Activated CD4-positive, alpha-beta memory T cell treated with anti-CD3 and anti-CD28 coated beads, Interleukin-2, amount 10 ng/mL, durations not matched to agents 7 days and 5 days (primary cell): Measurements from ENCODE around the gene SKAP1. TPM values are rescaled to one million over a fixed set of nuclear protein-coding genes. Genes with fewer than 3 reads are reported as not detected.
A peak's percentile ranks its signal among the peaks of the same experiment; 100 is the strongest.
"Not testable (repeated sequence)": the region's sequence is repeated elsewhere in the genome, so short reads cannot be mapped to it uniquely, and the experiment has no call there.

Experiments used
- CTCF ChIA-PET: fragments of 350-600 bp; sonication (Branson Sonifier 250); formaldehyde crosslinking; loops from one replicate; lab custom pipeline; 2021; ENCODE audit warnings: antibody characterized with exemption, inconsistent platforms; lab: Charles Lee
- POLR2A ChIA-PET: fragments of 350-600 bp; sonication (Branson Sonifier 250); formaldehyde crosslinking; loops from one replicate; lab custom pipeline; 2021; ENCODE audit warnings: antibody characterized with exemption; lab: Charles Lee
- DNase-seq: peaks from one replicate; pipeline ENCODE4 v3.0.0-alpha.2; 2020
- H3K27ac Mint-ChIP-seq: one replicate; pipeline ENCODE4 v1.8.0; 2021; ENCODE audit warnings: mild to moderate bottlenecking, mixed read lengths
- H3K27me3 Mint-ChIP-seq: one replicate; pipeline ENCODE4 v1.8.0; 2021; ENCODE audit warnings: mixed read lengths
- H3K36me3 Mint-ChIP-seq: one replicate; pipeline ENCODE4 v1.8.0; 2021; ENCODE audit warnings: low read depth, mixed read lengths
- H3K4me1 Mint-ChIP-seq: one replicate; pipeline ENCODE4 v1.8.0; 2021; ENCODE audit warnings: mixed read lengths
- H3K4me3 Mint-ChIP-seq: one replicate; pipeline ENCODE4 v1.8.0; 2021; ENCODE audit warnings: mild to moderate bottlenecking, mixed read lengths
- H3K9me3 Mint-ChIP-seq: one replicate; pipeline ENCODE4 v1.8.0; 2021; ENCODE audit warnings: mixed read lengths
- total RNA-seq, 2 experiments: library from RNA; stranded (reverse); gene quantifications; one replicate each; pipeline ENCODE4 v1.2.3, GENCODE V29; 2021

The SKAP1 gene
- total RNA-seq, 2 experiments from 2014 or later, result 132 to 133 TPM

DNA sequence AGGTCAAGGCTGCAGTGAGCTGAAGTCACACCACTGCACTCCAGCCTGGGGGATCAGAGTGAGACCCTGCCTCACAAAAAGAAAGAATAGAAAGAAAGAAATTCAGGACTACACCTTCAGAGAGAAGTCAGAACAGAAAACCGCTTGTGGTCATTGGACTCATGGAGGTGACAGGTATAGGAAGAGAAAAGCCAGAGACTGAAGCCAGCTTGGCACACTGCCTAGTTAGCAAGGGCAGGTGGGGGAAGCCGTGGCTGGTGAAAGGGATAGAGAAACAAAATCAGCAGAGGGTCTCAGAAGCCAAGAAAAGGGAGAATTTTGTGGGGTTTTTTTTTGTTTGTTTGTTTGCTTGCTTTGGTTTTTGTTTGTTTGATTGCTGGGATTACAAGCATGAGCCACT, 32.9 kb upstream of the SKAP1 start:
- Mint-ChIP-seq H3K4me3 (no peak overlapping the region), H3K27me3 (peaks cover 6% of the 10 kb centered on the region), H3K36me3 (no peaks in the 10 kb centered on the region), H3K27ac (no peak overlapping the region), H3K9me3 (no peaks in the 10 kb centered on the region), H3K4me1 (peaks cover 26% of the 10 kb centered on the region)
- no peak for DNase-seq
- POLR2A ChIA-PET, result interaction anchor here (0.6 kb wide), 1 partner anchor 74 kb away, joined by 4 read pairs; no protein-coding TSS in a partner anchor
- CTCF ChIA-PET, result no interaction called here

DNA sequence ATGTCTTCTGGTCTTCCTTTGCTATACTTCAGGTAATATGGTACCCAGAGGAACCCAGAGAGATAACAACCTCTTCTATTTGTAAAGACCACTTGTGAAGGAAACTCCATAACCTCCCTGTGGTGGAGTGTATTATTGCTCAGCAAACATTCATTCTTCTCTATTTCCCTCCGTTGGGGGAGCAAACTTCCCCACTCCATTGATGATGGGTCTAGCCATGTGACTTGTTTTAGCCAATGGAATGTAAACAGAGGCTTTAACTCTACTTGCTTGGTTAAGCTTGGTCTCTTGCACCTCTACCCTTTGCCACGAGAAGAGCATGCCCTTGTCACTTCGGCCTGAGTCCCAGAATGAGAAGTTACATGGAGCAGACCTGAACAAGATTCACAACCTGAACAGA, 30.0 kb upstream of the SKAP1 start:
- no peak overlapping the region for H3K27ac Mint-ChIP-seq
- DNase-seq, result no peak
- ChIA-PET POLR2A (interaction anchor here (1.1 to 1.4 kb wide), 2 partner anchors 15 to 20 kb away, joined by 3 to 5 read pairs; no protein-coding TSS in a partner anchor), CTCF (interaction anchor here (1.2 to 1.7 kb wide), 3 partner anchors 31 to 51 kb away, joined by 3 to 4 read pairs (median 4); no protein-coding TSS in a partner anchor)
- peaks cover 1% of the 10 kb centered on the region for H3K36me3 Mint-ChIP-seq
- peaks cover 6% of the 10 kb centered on the region for H3K27me3 Mint-ChIP-seq
- peaks cover 53% of the 10 kb centered on the region for H3K4me1 Mint-ChIP-seq
- no peaks in the 10 kb centered on the region for H3K9me3 Mint-ChIP-seq
- H3K4me3 Mint-ChIP-seq, result no peak overlapping the region

DNA sequence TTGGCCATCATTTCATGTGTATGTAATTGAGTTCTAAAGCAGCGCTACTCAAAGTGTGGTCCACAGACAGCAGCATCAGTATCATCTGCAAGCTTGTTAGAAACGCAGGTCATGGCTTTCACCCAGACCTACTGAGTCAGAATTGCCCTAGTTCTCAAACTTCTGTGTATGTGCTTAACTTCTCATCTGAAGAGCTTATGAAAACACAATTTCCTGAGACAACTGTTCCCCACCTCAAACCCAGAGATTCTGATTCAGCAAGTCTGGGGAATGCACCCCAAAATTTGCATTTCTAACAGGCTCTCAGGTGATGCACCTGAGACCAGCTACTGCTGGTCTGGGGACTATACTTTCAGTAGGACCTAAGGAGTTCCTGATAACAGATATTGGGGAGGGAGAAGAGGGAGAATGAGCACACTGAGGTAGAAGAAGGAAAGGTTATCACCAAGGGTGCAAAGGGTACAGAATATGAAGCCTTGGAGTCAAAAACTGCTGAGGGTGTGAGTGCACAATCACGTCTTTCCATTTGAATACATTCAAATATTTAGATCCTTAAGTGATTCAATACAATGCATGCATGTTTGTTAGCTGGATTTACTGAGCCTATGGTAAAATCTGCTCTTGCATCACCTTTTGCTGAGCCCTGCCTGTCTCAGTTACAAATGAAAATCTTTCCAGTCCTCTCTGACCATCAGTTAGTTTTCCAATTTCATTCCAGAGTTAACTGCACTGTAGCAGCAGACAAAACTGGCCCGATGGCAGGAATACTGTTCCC, 29.2 kb upstream of the SKAP1 start:
- Mint-ChIP-seq H3K9me3 (no peaks in the 10 kb centered on the region), H3K27ac (peak overlapping the region; percentile 22), H3K4me1 (peaks cover 60% of the 10 kb centered on the region), H3K36me3 (peaks cover 7% of the 10 kb centered on the region), H3K4me3 (no peak overlapping the region), H3K27me3 (peaks cover 4% of the 10 kb centered on the region)
- DNase-seq, result peak; percentile 33
- ChIA-PET CTCF (interaction anchor here (0.5 to 1.4 kb wide), 10 partner anchors 18 to 134 kb away, joined by 3 to 4 read pairs (median 4); partner anchors contain the start of gene HOXB5), POLR2A (interaction anchor here (0.9 to 1.4 kb wide), 5 partner anchors 15 to 69 kb away, joined by 3 to 6 read pairs (median 4); no protein-coding TSS in a partner anchor)

DNA sequence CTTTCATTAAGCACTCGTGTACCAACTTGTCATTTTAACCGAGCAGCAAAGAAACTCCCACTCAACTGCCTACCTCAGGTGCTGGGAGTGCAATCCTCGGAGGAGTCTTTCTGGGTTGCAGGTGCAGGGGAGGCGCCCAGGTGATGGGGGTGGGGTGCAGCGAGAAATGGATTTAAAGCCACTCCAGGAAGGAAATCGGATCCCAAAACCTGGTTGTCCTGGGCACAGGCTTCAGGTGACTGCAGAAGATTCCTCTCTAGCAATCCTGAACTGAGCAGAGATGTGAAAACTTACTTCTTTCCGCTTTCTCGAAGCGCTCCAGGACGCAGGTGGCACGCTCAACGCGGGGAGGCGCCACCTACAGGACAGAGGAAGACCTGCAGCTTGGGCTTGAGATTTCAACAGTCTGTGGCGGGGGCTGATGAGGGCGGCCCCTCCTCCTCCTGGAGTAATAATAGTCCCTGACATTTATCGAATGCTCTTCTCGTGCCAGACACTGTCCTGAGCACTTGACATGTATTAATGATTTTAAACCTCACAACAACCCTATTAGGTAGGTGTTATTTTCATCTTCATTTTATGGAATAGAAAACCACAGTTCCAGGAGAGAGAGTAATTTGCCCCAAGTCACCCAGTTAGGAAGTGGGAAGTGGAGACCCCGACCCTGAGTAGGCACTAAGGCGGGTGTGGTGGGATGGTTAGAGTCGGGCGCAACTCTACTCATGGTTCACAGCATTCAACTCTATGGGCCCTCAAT, 27.2 kb upstream of the SKAP1 start:
- ChIA-PET POLR2A (interaction anchor here (0.9 to 7.6 kb wide), 11 partner anchors 16 to 130 kb away, joined by 3 to 138 read pairs (median 4); partner anchors contain the start of gene SKAP1), CTCF (interaction anchor here (0.6 to 2.3 kb wide), 25 partner anchors 8 to 136 kb away, joined by 3 to 10 read pairs (median 4); partner anchors contain the start of gene HOXB5)
- peaks cover 2% of the 10 kb centered on the region for H3K27me3 Mint-ChIP-seq
- peak; percentile 82 for DNase-seq
- H3K4me1 Mint-ChIP-seq, result peaks cover 74% of the 10 kb centered on the region
- peaks cover 12% of the 10 kb centered on the region for H3K36me3 Mint-ChIP-seq
- H3K9me3 Mint-ChIP-seq, result no peaks in the 10 kb centered on the region
- peak overlapping the region; percentile 24 for H3K27ac Mint-ChIP-seq
- H3K4me3 Mint-ChIP-seq, result peak overlapping the region; percentile 43

DNA sequence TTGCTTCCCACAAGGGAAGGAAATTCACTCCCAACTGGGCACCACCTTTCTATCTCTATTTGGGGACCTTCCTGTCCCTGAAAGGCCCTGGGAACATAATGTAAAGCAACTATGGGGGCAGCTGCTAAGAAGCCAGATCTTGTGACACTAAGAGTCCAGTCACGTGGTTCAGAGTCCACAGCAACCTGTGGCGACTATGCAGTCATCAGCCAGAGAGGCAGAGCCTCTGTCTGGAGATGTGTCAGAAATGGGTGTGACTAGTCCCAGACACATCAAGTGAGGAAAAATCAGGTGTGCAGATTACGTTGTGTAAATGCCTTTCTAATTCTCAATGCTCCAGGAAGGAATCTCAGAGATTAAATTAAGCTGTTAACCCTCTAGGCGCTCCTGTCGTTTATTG, 26.6 kb upstream of the SKAP1 start:
- peak; percentile 53 for DNase-seq
- ChIA-PET CTCF (interaction anchor here (1.0 to 2.3 kb wide), 21 partner anchors 8 to 137 kb away, joined by 3 to 10 read pairs (median 4); partner anchors contain the start of gene HOXB5), POLR2A (interaction anchor here (0.8 to 7.6 kb wide), 11 partner anchors 15 to 131 kb away, joined by 3 to 138 read pairs (median 4); partner anchors contain the start of gene SKAP1)
- no peaks in the 10 kb centered on the region for H3K9me3 Mint-ChIP-seq
- H3K27ac Mint-ChIP-seq, result peak overlapping the region; percentile 9
- no peaks in the 10 kb centered on the region for H3K27me3 Mint-ChIP-seq
- peak overlapping the region; percentile 43 for H3K4me3 Mint-ChIP-seq
- H3K4me1 Mint-ChIP-seq, result peaks cover 81% of the 10 kb centered on the region
- H3K36me3 Mint-ChIP-seq, result peaks cover 13% of the 10 kb centered on the region

DNA sequence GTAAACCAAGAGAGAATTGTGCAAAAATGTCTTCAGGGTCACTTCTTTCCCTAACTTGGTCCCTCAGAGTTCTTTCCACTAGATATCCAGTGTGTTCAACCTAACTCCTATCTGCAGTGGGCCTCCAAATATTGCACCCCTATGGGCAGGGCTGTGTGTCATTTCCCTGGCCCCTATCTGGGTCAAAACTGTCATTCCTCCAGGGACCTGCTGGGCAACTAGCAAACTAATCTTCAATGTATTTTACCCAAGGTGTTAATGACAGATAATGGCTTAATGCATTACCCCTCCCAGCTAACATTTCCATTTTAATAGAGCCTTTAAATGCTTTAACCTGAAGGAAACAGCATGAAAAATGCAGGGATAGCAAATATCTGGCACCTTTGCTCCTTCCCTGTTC, 25.8 kb upstream of the SKAP1 start:
- no peak for DNase-seq
- Mint-ChIP-seq H3K9me3 (no peaks in the 10 kb centered on the region), H3K4me3 (no peak overlapping the region), H3K36me3 (peaks cover 14% of the 10 kb centered on the region), H3K27me3 (no peaks in the 10 kb centered on the region), H3K4me1 (peaks cover 84% of the 10 kb centered on the region), H3K27ac (no peak overlapping the region)
- ChIA-PET CTCF (interaction anchor here (1.9 to 2.3 kb wide), 3 partner anchors 14 to 104 kb away, joined by 4 to 10 read pairs (median 8); no protein-coding TSS in a partner anchor), POLR2A (interaction anchor here (1.1 to 7.6 kb wide), 6 partner anchors 14 to 514 kb away, joined by 3 to 138 read pairs (median 14); partner anchors contain the start of gene PNPO)

DNA sequence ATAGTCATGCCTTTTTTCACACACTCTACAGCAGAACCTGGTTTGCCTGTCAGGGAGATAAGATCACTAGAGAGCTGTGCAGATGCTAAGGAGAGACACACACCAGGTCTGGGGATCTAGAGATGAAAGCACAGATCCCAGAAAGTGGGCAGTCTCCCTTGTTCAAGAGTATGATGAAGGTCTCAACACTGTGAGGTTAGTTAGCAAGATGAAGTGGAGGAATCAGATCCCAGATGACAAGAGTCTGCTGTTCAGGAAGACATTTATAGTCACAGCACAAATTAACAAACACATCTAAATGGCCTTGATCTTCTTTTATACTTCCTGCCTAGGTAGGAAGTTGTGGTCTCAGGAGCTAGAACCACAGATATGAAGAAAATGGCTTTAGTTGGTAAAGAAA, 23.4 kb upstream of the SKAP1 start:
- Mint-ChIP-seq H3K9me3 (no peaks in the 10 kb centered on the region), H3K27ac (peak overlapping the region; percentile 92), H3K27me3 (no peaks in the 10 kb centered on the region), H3K36me3 (peaks cover 19% of the 10 kb centered on the region), H3K4me3 (peak overlapping the region; percentile 37), H3K4me1 (peaks cover 71% of the 10 kb centered on the region)
- CTCF ChIA-PET, result interaction anchor here (0.6 to 3.3 kb wide), 16 partner anchors 9 to 496 kb away, joined by 3 to 18 read pairs (median 4); partner anchors contain the start of genes CDK5RAP3, HOXB5 and PRR15L
- peak; percentile 39 for DNase-seq
- POLR2A ChIA-PET, result interaction anchor here (0.8 to 7.6 kb wide), 16 partner anchors 8 to 558 kb away, joined by 3 to 138 read pairs (median 6); partner anchors contain the start of gene SP2

DNA sequence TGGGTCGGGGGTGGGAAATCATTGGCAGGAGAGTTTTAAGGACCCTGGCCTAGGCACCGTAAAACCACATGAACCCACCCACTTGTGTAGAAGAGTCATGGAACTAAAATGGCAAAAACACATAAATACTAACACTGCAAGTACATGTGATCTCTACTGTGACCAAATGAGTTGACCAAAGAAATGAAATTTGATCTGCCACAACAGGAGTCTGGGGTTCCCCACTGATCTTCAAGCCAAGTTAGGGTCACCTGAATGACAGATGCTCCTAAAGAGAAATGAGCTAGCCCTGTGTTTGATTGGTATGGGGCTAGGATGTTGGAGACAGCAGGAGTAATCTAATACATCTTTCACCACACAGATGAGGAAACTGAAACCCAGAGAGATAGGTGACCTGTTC, 21.5 kb upstream of the SKAP1 start:
- ChIA-PET CTCF (interaction anchor here (0.6 to 3.3 kb wide), 4 partner anchors 11 to 153 kb away, joined by 4 to 18 read pairs (median 10); partner anchors contain the start of gene HOXB6), POLR2A (interaction anchor here (3.8 to 7.6 kb wide), 3 partner anchors 10 to 23 kb away, joined by 18 to 138 read pairs (median 34); no protein-coding TSS in a partner anchor)
- Mint-ChIP-seq H3K4me3 (no peak overlapping the region), H3K9me3 (no peaks in the 10 kb centered on the region), H3K27ac (no peak overlapping the region), H3K27me3 (no peaks in the 10 kb centered on the region), H3K4me1 (peaks cover 55% of the 10 kb centered on the region), H3K36me3 (peaks cover 19% of the 10 kb centered on the region)
- no peak for DNase-seq

DNA sequence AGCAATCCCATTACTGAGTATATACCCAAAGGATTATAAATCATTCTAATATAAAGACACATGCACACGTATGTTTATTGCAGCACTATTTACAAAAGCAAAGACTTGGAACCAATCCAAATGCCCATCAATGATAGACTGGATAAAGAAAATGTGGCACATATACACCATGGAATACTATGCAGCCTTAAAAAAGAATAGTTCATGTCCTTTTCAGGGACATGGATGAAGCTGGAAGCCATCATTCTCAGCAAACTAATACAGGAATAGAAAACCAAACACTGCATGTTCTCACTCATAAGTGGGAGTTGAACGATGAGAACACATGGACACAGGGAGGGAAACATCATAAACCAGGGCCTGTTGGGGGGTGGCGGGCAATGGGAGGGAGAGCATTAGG, 19.3 kb upstream of the SKAP1 start:
- Mint-ChIP-seq H3K36me3 (peaks cover 12% of the 10 kb centered on the region), H3K4me1 (peaks cover 55% of the 10 kb centered on the region)
- POLR2A ChIA-PET, H3K27me3 Mint-ChIP-seq, CTCF ChIA-PET, DNase-seq, H3K9me3 Mint-ChIP-seq, H3K4me3 Mint-ChIP-seq, H3K27ac Mint-ChIP-seq: not testable (repeated sequence)

DNA sequence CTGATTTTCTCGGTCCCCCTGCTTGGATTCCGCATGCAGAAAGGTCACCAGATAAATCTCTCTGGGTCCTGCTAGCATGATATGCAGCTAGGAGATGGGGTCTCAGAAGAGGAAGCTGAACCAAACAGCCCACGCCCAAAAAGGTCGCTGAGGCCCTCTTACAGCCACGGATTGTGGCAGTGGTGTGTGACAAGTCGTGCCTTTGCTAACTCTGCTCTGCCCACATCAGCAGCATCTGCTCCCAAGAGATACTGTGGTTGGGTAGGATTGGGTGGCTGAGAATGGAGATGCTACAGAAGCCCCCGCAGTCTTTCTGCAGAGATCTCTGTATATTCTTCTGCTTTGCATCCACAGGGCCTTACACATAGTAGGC, 15.2 kb upstream of the SKAP1 start:
- no peak overlapping the region for H3K4me3 Mint-ChIP-seq
- ChIA-PET CTCF (interaction anchor here (1.0 to 1.1 kb wide), 2 partner anchors 8 to 14 kb away, joined by 3 to 6 read pairs; no protein-coding TSS in a partner anchor), POLR2A (interaction anchor here (1.0 to 8.2 kb wide), 5 partner anchors 8 to 397 kb away, joined by 3 to 141 read pairs (median 5); partner anchors contain the start of genes NFE2L1 and SKAP1)
- H3K27ac Mint-ChIP-seq, result no peak overlapping the region
- peaks cover 15% of the 10 kb centered on the region for H3K36me3 Mint-ChIP-seq
- H3K9me3 Mint-ChIP-seq, result peaks cover 3% of the 10 kb centered on the region
- DNase-seq, result no peak
- peaks cover 62% of the 10 kb centered on the region for H3K4me1 Mint-ChIP-seq
- H3K27me3 Mint-ChIP-seq, result no peaks in the 10 kb centered on the region

DNA sequence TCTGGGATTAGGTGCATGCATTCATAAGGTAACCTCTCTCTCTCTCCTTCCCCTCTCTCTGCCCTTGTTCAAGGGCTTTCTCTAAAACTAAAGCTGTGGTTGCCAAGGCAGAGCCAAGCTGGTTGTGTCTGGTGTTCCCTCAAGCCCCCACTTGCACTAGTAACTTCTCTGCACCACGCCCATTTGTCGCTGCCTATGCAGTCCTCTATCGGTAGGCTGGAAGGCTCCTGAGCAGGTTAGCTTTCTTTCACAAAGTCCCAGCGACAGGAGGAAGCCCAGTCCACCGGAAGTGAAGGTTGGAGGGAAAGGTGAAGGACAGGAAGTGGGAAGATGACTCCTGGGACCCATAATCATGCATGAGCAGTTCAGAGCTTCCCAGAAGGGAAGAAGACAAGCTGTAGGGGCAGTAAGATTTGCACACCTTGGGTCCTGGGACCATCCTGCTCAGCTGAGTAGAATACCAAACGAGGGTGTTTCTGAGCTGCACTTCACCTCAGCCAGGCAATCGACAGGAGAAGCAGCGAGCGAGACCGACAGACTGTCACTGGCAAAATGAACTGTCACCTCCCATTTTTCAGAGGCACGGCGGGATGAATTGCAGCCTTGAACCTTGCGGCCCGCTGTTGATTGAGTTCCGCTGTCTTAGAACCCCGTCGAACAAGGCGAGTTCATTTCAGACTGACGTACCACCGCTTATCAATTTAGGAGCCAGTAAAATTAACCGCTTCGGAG, 14.7 kb upstream of the SKAP1 start:
- H3K27ac Mint-ChIP-seq, result peak overlapping the region; percentile 70
- DNase-seq, result peak; percentile 55
- peaks cover 68% of the 10 kb centered on the region for H3K4me1 Mint-ChIP-seq
- H3K4me3 Mint-ChIP-seq, result no peak overlapping the region
- ChIA-PET POLR2A (interaction anchor here (1.0 to 8.2 kb wide), 5 partner anchors 9 to 397 kb away, joined by 3 to 141 read pairs (median 5); partner anchors contain the start of genes NFE2L1 and SKAP1), CTCF (interaction anchor here (1.0 to 1.1 kb wide), 2 partner anchors 9 to 13 kb away, joined by 3 to 6 read pairs; no protein-coding TSS in a partner anchor)
- no peaks in the 10 kb centered on the region for H3K27me3 Mint-ChIP-seq
- peaks cover 3% of the 10 kb centered on the region for H3K9me3 Mint-ChIP-seq
- peaks cover 19% of the 10 kb centered on the region for H3K36me3 Mint-ChIP-seq
